Aorta (tissue), 5 donors: Measurements from ENCODE around the gene OPN1MW. TPM values are rescaled to one million over a fixed set of nuclear protein-coding genes. Genes with fewer than 3 reads are reported as not detected.
"Not testable (repeated sequence)": the region's sequence is repeated elsewhere in the genome, so short reads cannot be mapped to it uniquely, and the experiment has no call there.

Source experiments
- ATAC-seq: fragments of 200-7000 bp; cut with Tn5 transposase; one replicate; pipeline ENCODE4 v1.9.1; 2022; ENCODE audit warnings: moderate library complexity; ENCODE audit not compliant: low FRiP score
- DNase-seq, 2 donors: peaks; one replicate each; pipeline ENCODE4 v3.0.0-alpha.2; 2020
- H3K27ac ChIP-seq, 2 donors: one replicate each; pipeline ENCODE4 v1.5.1; 2013; ENCODE audit warnings: low read length in 2 of 2, mild to moderate bottlenecking in 2 of 2, moderate library complexity in 2 of 2, control low read depth in 1 of 2, inconsistent platforms in 1 of 2, low read depth in 1 of 2
- H3K27me3 ChIP-seq, 2 donors: one replicate each; pipeline ENCODE4 v1.6.1; 2013; ENCODE audit warnings: control low read depth in 1 of 2, low read length in 1 of 2, mild to moderate bottlenecking in 1 of 2, moderate library complexity in 1 of 2; ENCODE audit not compliant: insufficient read depth in 2 of 2, control insufficient read depth in 1 of 2
- H3K36me3 ChIP-seq, 2 donors: one replicate each; pipeline ENCODE4 v1.6.1; 2013; ENCODE audit warnings: control low read depth in 1 of 2, low read length in 1 of 2, mild to moderate bottlenecking in 1 of 2; ENCODE audit not compliant: insufficient read depth in 2 of 2, control insufficient read depth in 1 of 2
- H3K4me1 ChIP-seq, 2 donors: one replicate each; pipeline ENCODE4 v1.6.1; 2013; ENCODE audit warnings: low read length in 2 of 2, control low read depth in 1 of 2, mild to moderate bottlenecking in 1 of 2, moderate library complexity in 1 of 2; ENCODE audit not compliant: insufficient read depth in 2 of 2, control insufficient read depth in 1 of 2
- H3K4me3 ChIP-seq, 2 donors: one replicate each; pipeline ENCODE4 v1.5.1; 2013; ENCODE audit warnings: low read length in 2 of 2, control low read depth in 1 of 2, mild to moderate bottlenecking in 1 of 2
- H3K9me3 ChIP-seq: one replicate; pipeline ENCODE4 v1.6.1; 2013; ENCODE audit warnings: mild to moderate bottlenecking, low read length; ENCODE audit not compliant: control insufficient read depth
- WGBS, 2 donors: extraction: QIAGEN DNeasy Blood & Tissue Kit; methylation state at CpG; one replicate each; pipeline ENCODE4 v1.1.7; 2013; 5-methylcytosine and 5-hydroxymethylcytosine counted together
- intact Hi-C, 2 donors: fragments of 100-400 bp; cut with DNase I; formaldehyde crosslinking; loops; one replicate each; pipeline versions ENCODE4 v1.14.2 to v1.15.0; 2022
- polyA plus RNA-seq, 2 donors: library from polyadenylated mRNA; stranded (reverse); fragments of 200-250 nt; gene quantifications; one replicate each; pipeline ENCODE4 v1.2.3, GENCODE V29; 2013
- total RNA-seq, 2 donors: library from RNA; stranded (reverse); fragmentation: NEBNext Ultra II Directional; extraction: Animal tissue kit (Norgen Biotek cat#: 25700); gene quantifications; one replicate each; pipeline ENCODE4 v1.2.1, GENCODE V29; 2021
- donor health status: healthy with polysubstance abuse.
- donor health status: Bipolar disorder and iron deficiency.
- donor health status: DM: no; HTN: no; CAD: no.
- donor health status: DM: no; HTN: no; CAD: no.
- donor health status: DM: yes; HTN: yes; CAD: no.

The OPN1MW gene
- total and polyA plus RNA-seq, 4 donors, result not detected

- intact Hi-C loops, H3K4me1 ChIP-seq, H3K9me3 ChIP-seq, H3K27me3 ChIP-seq, ATAC-seq, DNase-seq, H3K4me3 ChIP-seq, H3K27ac ChIP-seq, H3K36me3 ChIP-seq: not testable (repeated sequence)
- no CpG with 5 or more reads among the region's 8 CpGs for WGBS, 2 donors
These were observed 1.4 kb downstream of the OPN1MW start for GRCh38 chrX:154183794-154184193.

DNA sequence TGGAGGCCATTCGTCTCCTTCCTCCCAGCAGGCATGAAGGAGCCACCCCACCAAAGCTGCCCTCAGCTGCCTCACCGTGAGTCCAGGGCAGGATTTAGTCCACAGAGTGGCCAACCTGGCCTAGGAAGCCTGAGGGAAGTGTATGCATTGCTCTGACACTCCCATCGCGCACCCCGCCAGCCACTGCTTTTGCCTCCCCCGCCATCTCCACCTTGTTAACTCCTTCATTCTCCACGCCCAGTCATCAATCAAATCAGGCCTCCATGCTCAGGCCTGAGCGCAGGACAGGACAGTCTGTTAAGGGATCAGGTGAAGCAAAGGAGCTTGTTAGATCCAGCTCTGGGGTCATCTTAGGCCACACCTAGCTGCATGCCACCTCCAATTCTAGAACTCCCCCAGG is 10.4 kb downstream of the OPN1MW start:
- WGBS, 2 donors, result no CpG with 5 or more reads among the region's 8 CpGs
- H3K36me3 ChIP-seq, ATAC-seq, H3K4me1 ChIP-seq, H3K4me3 ChIP-seq, H3K9me3 ChIP-seq, H3K27me3 ChIP-seq, H3K27ac ChIP-seq, DNase-seq, intact Hi-C loops: not testable (repeated sequence)

GRCh38 chrX:154194316-154194715 is 11.9 kb downstream of the OPN1MW start:
- H3K4me3 ChIP-seq, intact Hi-C loops, H3K27me3 ChIP-seq, H3K4me1 ChIP-seq, DNase-seq, H3K27ac ChIP-seq, H3K36me3 ChIP-seq, H3K9me3 ChIP-seq: not testable (repeated sequence)
- no CpG with 5 or more reads among the region's 2 CpGs for WGBS, 2 donors
- peak; percentile 67 for ATAC-seq

DNA sequence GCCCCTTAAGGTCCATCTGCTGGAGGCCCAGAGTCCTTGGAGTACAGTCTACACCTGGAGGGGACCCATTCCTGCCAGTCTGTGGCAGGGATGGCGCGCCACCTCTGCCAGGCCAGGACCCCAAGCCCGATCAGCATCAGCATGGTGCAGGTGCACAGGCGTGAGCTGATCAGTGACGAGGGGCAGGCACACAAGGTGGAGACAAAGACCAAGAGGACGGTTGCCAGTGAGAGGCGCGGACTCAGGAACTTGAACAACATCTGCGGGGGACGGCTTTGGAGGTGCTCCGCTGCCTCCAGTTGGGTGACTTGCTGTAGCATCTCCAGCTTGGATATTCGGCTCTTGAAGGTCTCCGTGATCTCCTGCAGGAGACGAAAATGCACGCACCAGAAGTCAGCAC is 14.1 kb downstream of the OPN1MW start:
- H3K4me1 ChIP-seq, H3K9me3 ChIP-seq, ATAC-seq, H3K4me3 ChIP-seq, H3K36me3 ChIP-seq, intact Hi-C loops, H3K27me3 ChIP-seq, DNase-seq, H3K27ac ChIP-seq: not testable (repeated sequence)
- WGBS, 2 donors, result no CpG with 5 or more reads among the region's 15 CpGs

- H3K27ac ChIP-seq, H3K4me1 ChIP-seq, H3K36me3 ChIP-seq, H3K4me3 ChIP-seq, DNase-seq, intact Hi-C loops, H3K9me3 ChIP-seq, H3K27me3 ChIP-seq: not testable (repeated sequence)
- WGBS, 2 donors, result no CpG with 5 or more reads among the region's 21 CpGs
- peak; percentile 71 for ATAC-seq
These were observed 27.4 kb downstream of the OPN1MW start for GRCh38 chrX:154209670-154210418.

DNA sequence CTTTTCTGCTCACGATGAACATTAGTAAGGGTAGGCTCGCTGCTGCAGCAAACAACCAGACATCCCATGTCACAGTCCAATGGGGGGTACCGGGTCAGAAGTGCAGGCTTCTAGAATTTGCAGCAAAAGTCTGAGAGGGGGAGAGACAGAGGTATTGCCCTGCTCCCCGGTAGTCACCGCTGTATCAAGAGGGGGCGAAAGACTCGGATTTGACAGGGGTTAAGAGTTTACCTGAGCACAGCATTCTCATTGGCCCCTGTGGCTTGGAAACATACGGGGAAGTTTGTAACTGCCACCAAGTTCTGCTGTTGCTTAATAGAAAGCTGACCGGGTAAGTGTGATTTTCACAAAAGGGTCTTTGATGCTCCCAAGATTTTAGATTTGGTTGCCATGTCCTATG is 28.7 kb downstream of the OPN1MW start:
- H3K4me1 ChIP-seq, H3K9me3 ChIP-seq, H3K4me3 ChIP-seq, H3K27ac ChIP-seq, intact Hi-C loops, H3K27me3 ChIP-seq, H3K36me3 ChIP-seq, ATAC-seq: not testable (repeated sequence)
- WGBS, 2 donors, result 79 to 85% methylated on average over 5 of the region's 9 CpGs
- DNase-seq, result peak in 1 of 2 donors; percentile 9

DNA sequence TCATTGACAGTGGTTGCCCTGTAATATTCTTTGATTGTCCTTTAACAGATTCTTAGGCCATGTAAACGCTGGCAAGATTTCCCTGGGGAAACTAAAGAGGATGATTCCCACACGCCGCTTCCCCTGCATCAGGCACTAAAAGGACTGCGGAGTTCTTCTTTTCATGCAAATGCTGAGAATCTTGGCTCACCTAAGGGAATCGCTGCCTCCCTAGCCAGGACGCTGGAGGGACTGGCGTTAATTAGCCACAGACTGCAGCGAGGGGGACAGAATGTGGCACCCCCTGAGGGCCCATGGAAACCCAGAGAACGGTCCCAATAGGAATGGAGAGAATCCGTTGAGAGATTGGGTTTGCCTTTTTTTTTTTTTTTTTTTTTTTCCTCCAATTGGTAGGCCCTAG is 29.1 kb downstream of the OPN1MW start:
- intact Hi-C loops, H3K27ac ChIP-seq, H3K4me3 ChIP-seq, H3K4me1 ChIP-seq, ATAC-seq, H3K27me3 ChIP-seq, H3K9me3 ChIP-seq, H3K36me3 ChIP-seq, DNase-seq: not testable (repeated sequence)
- no CpG with 5 or more reads among the region's 10 CpGs for WGBS, 2 donors

DNA sequence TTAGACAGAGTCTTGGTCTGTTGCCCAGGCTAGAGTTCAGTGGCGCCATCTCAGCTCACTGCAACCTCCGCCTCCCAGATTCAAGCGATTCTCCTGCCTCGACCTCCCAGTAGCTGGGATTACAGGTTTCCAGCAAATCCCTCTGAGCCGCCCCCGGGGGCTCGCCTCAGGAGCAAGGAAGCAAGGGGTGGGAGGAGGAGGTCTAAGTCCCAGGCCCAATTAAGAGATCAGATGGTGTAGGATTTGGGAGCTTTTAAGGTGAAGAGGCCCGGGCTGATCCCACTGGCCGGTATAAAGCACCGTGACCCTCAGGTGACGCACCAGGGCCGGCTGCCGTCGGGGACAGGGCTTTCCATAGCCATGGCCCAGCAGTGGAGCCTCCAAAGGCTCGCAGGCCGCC is 37.1 kb downstream of the OPN1MW start, which contains the start of gene OPN1MW2:
Gene OPN1MW2, plus strand, starts transcription at position 301 of the 400 bp plus-strand sequence. Its CDS starts 60 bp downstream, at position 361.
- H3K4me1 ChIP-seq, H3K36me3 ChIP-seq, H3K27me3 ChIP-seq, H3K4me3 ChIP-seq, DNase-seq, intact Hi-C loops, H3K9me3 ChIP-seq, H3K27ac ChIP-seq, ATAC-seq: not testable (repeated sequence)
- WGBS, 2 donors, result no CpG with 5 or more reads among the region's 16 CpGs

DNA sequence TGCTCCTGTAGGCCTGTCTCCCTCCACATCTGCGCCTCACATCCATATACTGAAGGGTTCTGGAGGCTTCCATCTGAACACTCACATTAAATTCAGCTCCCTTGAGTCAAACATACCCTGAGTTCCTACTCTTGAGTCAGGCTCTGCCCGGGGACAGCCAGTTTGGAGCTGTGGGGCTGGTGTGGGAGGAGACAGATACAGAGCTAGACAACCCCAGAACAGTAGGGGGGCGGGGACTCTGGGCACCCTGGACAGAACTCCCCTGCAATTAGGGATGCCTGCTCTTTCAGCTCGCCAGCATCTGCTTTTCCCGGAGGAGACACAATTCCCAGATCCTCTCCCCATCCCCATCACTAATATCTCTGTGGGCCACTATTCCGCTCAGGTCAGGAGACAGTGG is 42.9 kb downstream of the OPN1MW start:
- H3K9me3 ChIP-seq, ATAC-seq, H3K27me3 ChIP-seq, intact Hi-C loops, DNase-seq, H3K27ac ChIP-seq, H3K36me3 ChIP-seq, H3K4me3 ChIP-seq, H3K4me1 ChIP-seq: not testable (repeated sequence)
- WGBS, 2 donors, result no CpG with 5 or more reads among the region's 6 CpGs
